ENCODE data around the gene ARID5B. TPM values are rescaled to one million over a fixed set of nuclear protein-coding genes. Genes with fewer than 3 reads are reported as not detected.

The ARID5B gene
- total RNA-seq, 1 experiment from 2014 or later, result 1.3 TPM

- Histone ChIP-seq H3K27ac (ENCODE audit: low read length) (no peak overlapping the region), H3K4me2 (ENCODE audit: low read depth, low read length, poor library complexity, severe bottlenecking) (no peak overlapping the region)
Observed at GRCh38 chr10:61929555-61929954, 28.1 kb downstream of the ARID5B start.

DNA sequence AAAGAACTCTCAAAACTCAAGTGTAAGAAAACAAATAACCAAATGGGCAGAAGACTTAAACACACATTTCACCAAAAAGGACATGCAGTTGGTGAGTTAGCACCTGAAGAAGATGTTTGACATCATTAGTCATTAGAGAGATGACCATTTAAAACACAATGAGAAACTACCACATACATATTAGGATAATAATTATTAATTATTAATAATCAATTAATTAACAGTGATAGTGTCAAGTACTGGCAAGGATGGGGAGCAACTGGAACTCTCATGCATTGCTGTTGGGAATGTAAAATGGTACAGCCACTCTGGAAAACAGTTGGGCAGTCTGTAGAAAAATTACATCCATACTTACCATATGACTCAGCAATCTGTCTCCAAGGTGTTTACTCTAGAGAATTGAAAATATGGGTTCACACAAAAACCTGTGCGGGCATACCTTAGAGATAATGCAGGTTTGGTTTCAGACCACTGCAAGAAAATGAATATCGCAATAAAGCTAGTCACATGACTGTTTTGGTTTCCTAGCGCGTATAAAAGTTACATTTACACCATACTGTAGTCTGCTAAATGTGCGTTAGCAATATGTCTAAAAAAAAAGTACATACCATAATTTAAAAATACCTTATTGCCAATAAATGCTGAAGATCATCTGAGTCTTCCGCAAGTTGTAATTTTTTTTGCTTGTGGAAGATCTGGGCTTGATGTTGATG lies 30.3 kb downstream of the ARID5B start:
- Histone ChIP-seq H3K4me2 (ENCODE audit: low read depth, low read length, poor library complexity, severe bottlenecking) (no peak overlapping the region), H3K27ac (ENCODE audit: low read length) (no peak overlapping the region), H3K4me3 (ENCODE audit: low read length) (no peak overlapping the region), H3K79me2 (ENCODE audit: low read length) (no peaks in the 10 kb centered on the region), H3K27me3 (ENCODE audit: low read length) (no peaks in the 10 kb centered on the region), H3K9me3 (ENCODE audit: low read length) (no peaks in the 10 kb centered on the region), H3K9me2 (replicated peaks; ENCODE audit: insufficient read depth, low read length) (no peaks in the 10 kb centered on the region), H2AFZ (ENCODE audit: low read length) (no peak overlapping the region), H3K4me1 (ENCODE audit: low read length) (no peaks in the 10 kb centered on the region), H4K20me1 (ENCODE audit: insufficient read depth, low read depth, low read length) (no peaks in the 10 kb centered on the region), H3K9ac (ENCODE audit: low read length) (no peak overlapping the region), H3K36me3 (ENCODE audit: insufficient read depth, low read length) (no peaks in the 10 kb centered on the region)
- no peak for DNase-seq

More at GRCh38 chr10:61929555-61929954, 28.1 kb downstream of the ARID5B start:
- Histone ChIP-seq H4K20me1 (ENCODE audit: insufficient read depth, low read depth, low read length) (no peaks in the 10 kb centered on the region; the same call in 1 of the 2 replicates), H3K9me3 (ENCODE audit: low read length) (no peaks in the 10 kb centered on the region), H3K36me3 (ENCODE audit: insufficient read depth, low read length) (no peaks in the 10 kb centered on the region), H3K27me3 (ENCODE audit: low read length) (no peaks in the 10 kb centered on the region), H3K4me3 (ENCODE audit: low read length) (no peak overlapping the region), H3K9ac (ENCODE audit: low read length) (no peak overlapping the region), H3K9me2 (replicated peaks; ENCODE audit: insufficient read depth, low read length) (no peaks in the 10 kb centered on the region), H3K79me2 (ENCODE audit: low read length) (no peaks in the 10 kb centered on the region), H3K4me1 (ENCODE audit: low read length) (no peaks in the 10 kb centered on the region), H2AFZ (ENCODE audit: low read length) (no peak overlapping the region)
- no peak for DNase-seq

- H3K4me1 ChIP-seq (ENCODE audit: low read length), result no peaks in the 10 kb centered on the region
- no peak overlapping the region for H3K4me2 ChIP-seq (ENCODE audit: low read depth, low read length, poor library complexity, severe bottlenecking)
- no peak overlapping the region for H3K4me3 ChIP-seq (ENCODE audit: low read length)
- no peaks in the 10 kb centered on the region for H3K9me2 ChIP-seq (replicated peaks; ENCODE audit: insufficient read depth, low read length)
- no peaks in the 10 kb centered on the region for H3K79me2 ChIP-seq (ENCODE audit: low read length)
- H3K27ac ChIP-seq (ENCODE audit: low read length), result no peak overlapping the region
- H3K27me3 ChIP-seq (ENCODE audit: low read length), result no peaks in the 10 kb centered on the region
- no peak overlapping the region for H3K9ac ChIP-seq (ENCODE audit: low read length)
- no peaks in the 10 kb centered on the region for H4K20me1 ChIP-seq (ENCODE audit: insufficient read depth, low read depth, low read length)
- no peaks in the 10 kb centered on the region for H3K36me3 ChIP-seq (ENCODE audit: insufficient read depth, low read length)
- no peak for DNase-seq
- H2AFZ ChIP-seq (ENCODE audit: low read length), result no peak overlapping the region
- H3K9me3 ChIP-seq (ENCODE audit: low read length), result no peaks in the 10 kb centered on the region
Observed at GRCh38 chr10:61933859-61934555, 32.5 kb downstream of the ARID5B start.

DNA sequence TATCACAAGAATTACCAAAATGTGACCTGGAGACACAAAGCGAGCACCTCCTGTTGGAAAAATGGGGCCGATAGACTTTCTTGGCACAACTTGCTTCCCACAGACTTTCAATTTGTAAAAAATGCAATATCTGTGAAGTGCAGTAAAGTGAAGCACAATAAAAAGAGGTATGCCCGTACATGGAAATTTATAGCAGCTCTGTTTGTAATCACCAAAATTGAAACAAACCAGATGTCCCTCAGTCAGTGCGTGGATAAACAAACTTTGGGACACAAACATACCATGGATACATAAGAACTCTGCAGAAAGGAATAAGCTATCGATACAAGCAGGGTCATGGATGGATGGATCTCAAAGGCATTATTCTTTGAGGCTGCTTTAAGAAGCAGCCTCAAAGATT lies 33.6 kb downstream of the ARID5B start:
- no peak for DNase-seq
- no peaks in the 10 kb centered on the region for H3K79me2 ChIP-seq (ENCODE audit: low read length)
- no peaks in the 10 kb centered on the region for H4K20me1 ChIP-seq (ENCODE audit: insufficient read depth, low read depth, low read length)
- no peaks in the 10 kb centered on the region for H3K27me3 ChIP-seq (ENCODE audit: low read length)
- no peaks in the 10 kb centered on the region for H3K36me3 ChIP-seq (ENCODE audit: insufficient read depth, low read length)
- no peaks in the 10 kb centered on the region for H3K9me3 ChIP-seq (ENCODE audit: low read length)
- H3K4me1 ChIP-seq (ENCODE audit: low read length), result no peaks in the 10 kb centered on the region
- no peak overlapping the region for H3K4me3 ChIP-seq (ENCODE audit: low read length)
- H2AFZ ChIP-seq (ENCODE audit: low read length), result no peak overlapping the region
- no peaks in the 10 kb centered on the region for H3K9me2 ChIP-seq (replicated peaks; ENCODE audit: insufficient read depth, low read length)
- H3K4me2 ChIP-seq (ENCODE audit: low read depth, low read length, poor library complexity, severe bottlenecking), result no peak overlapping the region
- no peak overlapping the region for H3K27ac ChIP-seq (ENCODE audit: low read length)
- H3K9ac ChIP-seq (ENCODE audit: low read length), result no peak overlapping the region

DNA sequence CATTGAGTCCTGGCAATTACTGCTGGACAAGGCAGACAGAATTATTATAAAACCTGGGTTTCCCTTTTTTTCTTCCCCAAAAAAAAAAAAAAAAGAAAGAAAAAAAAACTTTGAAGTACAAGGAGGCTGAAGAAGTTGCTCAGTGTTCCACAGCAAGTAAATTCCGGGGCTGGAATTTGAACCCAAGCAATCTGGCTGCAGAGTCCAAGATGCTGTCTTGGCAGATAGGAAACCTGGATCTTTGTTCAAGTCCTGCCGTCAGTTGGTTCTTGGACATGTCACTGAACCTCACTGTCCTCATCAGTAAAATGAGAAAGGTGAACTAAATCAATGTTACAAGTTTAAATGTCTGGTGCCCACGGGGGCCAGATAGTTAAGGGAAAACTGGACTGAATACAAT lies 35.3 kb downstream of the ARID5B start:
- no peak overlapping the region for H3K27ac ChIP-seq (ENCODE audit: low read length)
- no peak overlapping the region for H3K4me2 ChIP-seq (ENCODE audit: low read depth, low read length, poor library complexity, severe bottlenecking)
- H3K9me3 ChIP-seq (ENCODE audit: low read length), result no peaks in the 10 kb centered on the region
- no peaks in the 10 kb centered on the region for H3K9me2 ChIP-seq (replicated peaks; ENCODE audit: insufficient read depth, low read length)
- H3K36me3 ChIP-seq (ENCODE audit: insufficient read depth, low read length), result no peaks in the 10 kb centered on the region
- no peak for DNase-seq
- H4K20me1 ChIP-seq (ENCODE audit: insufficient read depth, low read depth, low read length), result no peaks in the 10 kb centered on the region
- no peak overlapping the region for H2AFZ ChIP-seq (ENCODE audit: low read length)
- no peaks in the 10 kb centered on the region for H3K4me1 ChIP-seq (ENCODE audit: low read length)
- H3K79me2 ChIP-seq (ENCODE audit: low read length), result no peaks in the 10 kb centered on the region
- no peaks in the 10 kb centered on the region for H3K27me3 ChIP-seq (ENCODE audit: low read length)
- H3K9ac ChIP-seq (ENCODE audit: low read length), result no peak overlapping the region
- no peak overlapping the region for H3K4me3 ChIP-seq (ENCODE audit: low read length)

GRCh38 chr10:61937631-61938351 lies 36.3 kb downstream of the ARID5B start:
- Histone ChIP-seq H3K27me3 (ENCODE audit: low read length) (no peaks in the 10 kb centered on the region), H3K9me2 (replicated peaks; ENCODE audit: insufficient read depth, low read length) (no peaks in the 10 kb centered on the region), H3K36me3 (ENCODE audit: insufficient read depth, low read length) (no peaks in the 10 kb centered on the region), H3K9me3 (ENCODE audit: low read length) (no peaks in the 10 kb centered on the region), H3K4me2 (ENCODE audit: low read depth, low read length, poor library complexity, severe bottlenecking) (no peak overlapping the region), H3K79me2 (ENCODE audit: low read length) (no peaks in the 10 kb centered on the region), H3K4me1 (ENCODE audit: low read length) (no peaks in the 10 kb centered on the region), H2AFZ (ENCODE audit: low read length) (no peak overlapping the region), H3K4me3 (ENCODE audit: low read length) (no peak overlapping the region), H4K20me1 (ENCODE audit: insufficient read depth, low read depth, low read length) (no peaks in the 10 kb centered on the region), H3K27ac (ENCODE audit: low read length) (no peak overlapping the region), H3K9ac (ENCODE audit: low read length) (no peak overlapping the region)
- DNase-seq, result no peak

- Histone ChIP-seq H3K4me2 (ENCODE audit: low read depth, low read length, poor library complexity, severe bottlenecking) (no peak overlapping the region), H3K4me3 (ENCODE audit: low read length) (no peak overlapping the region), H3K9ac (ENCODE audit: low read length) (no peak overlapping the region), H3K27me3 (ENCODE audit: low read length) (no peaks in the 10 kb centered on the region), H2AFZ (ENCODE audit: low read length) (no peak overlapping the region), H3K79me2 (ENCODE audit: low read length) (no peaks in the 10 kb centered on the region), H3K4me1 (ENCODE audit: low read length) (no peaks in the 10 kb centered on the region; the same call in 1 of the 2 replicates), H4K20me1 (ENCODE audit: insufficient read depth, low read depth, low read length) (no peaks in the 10 kb centered on the region), H3K36me3 (ENCODE audit: insufficient read depth, low read length) (no peaks in the 10 kb centered on the region), H3K27ac (ENCODE audit: low read length) (no peak overlapping the region), H3K9me2 (replicated peaks; ENCODE audit: insufficient read depth, low read length) (no peaks in the 10 kb centered on the region), H3K9me3 (ENCODE audit: low read length) (no peaks in the 10 kb centered on the region)
- DNase-seq, result no peak
Observed at GRCh38 chr10:61939902-61940301, 38.4 kb downstream of the ARID5B start.

- Histone ChIP-seq H4K20me1 (ENCODE audit: insufficient read depth, low read depth, low read length) (no peaks in the 10 kb centered on the region), H3K9ac (ENCODE audit: low read length) (no peak overlapping the region), H3K9me3 (ENCODE audit: low read length) (no peaks in the 10 kb centered on the region), H3K9me2 (replicated peaks; ENCODE audit: insufficient read depth, low read length) (no peaks in the 10 kb centered on the region), H3K79me2 (ENCODE audit: low read length) (no peaks in the 10 kb centered on the region), H3K4me1 (ENCODE audit: low read length) (no peaks in the 10 kb centered on the region; the same call in 1 of the 2 replicates), H3K27ac (ENCODE audit: low read length) (no peak overlapping the region), H3K27me3 (ENCODE audit: low read length) (no peaks in the 10 kb centered on the region), H2AFZ (ENCODE audit: low read length) (no peak overlapping the region), H3K36me3 (ENCODE audit: insufficient read depth, low read length) (no peaks in the 10 kb centered on the region), H3K4me2 (ENCODE audit: low read depth, low read length, poor library complexity, severe bottlenecking) (no peak overlapping the region), H3K4me3 (ENCODE audit: low read length) (no peak overlapping the region)
- DNase-seq, result no peak
Observed at GRCh38 chr10:61941202-61941681, 39.7 kb downstream of the ARID5B start.

All from Karpas-422 (cell line).